Measurements from ENCODE around the gene EEF2K. TPM values are rescaled to one million over a fixed set of nuclear protein-coding genes. Genes with fewer than 3 reads are reported as not detected.

Gene EEF2K
- polyA plus RNA-seq, 1 donor from 2014 or later = 2.2 TPM

- peaks cover 0 to 4% (median 4%) of the 10 kb centered on the region in 3 donors for H3K4me1 Mint-ChIP-seq
- no peaks in the 10 kb centered on the region for H3K27me3 Mint-ChIP-seq
- peaks cover 5% of the 10 kb centered on the region for H3K36me3 Mint-ChIP-seq
- H3K4me3 Mint-ChIP-seq = no peak overlapping the region
- H3K9me3 Mint-ChIP-seq = no peaks in the 10 kb centered on the region
- no peak overlapping the region for H3K27ac Mint-ChIP-seq
Observed at GRCh38 chr16:22324787-22325597, 118.9 kb downstream of the EEF2K start.

- H3K27ac Mint-ChIP-seq = no peak overlapping the region
- peaks cover 5% of the 10 kb centered on the region for H3K36me3 Mint-ChIP-seq
- no peaks in the 10 kb centered on the region for H3K9me3 Mint-ChIP-seq
- peaks cover 0 to 7% (median 2%) of the 10 kb centered on the region in 3 donors for H3K4me1 Mint-ChIP-seq
- no peaks in the 10 kb centered on the region for H3K27me3 Mint-ChIP-seq
- no peak overlapping the region for H3K4me3 Mint-ChIP-seq
Observed at GRCh38 chr16:22325598-22326368, 119.7 kb downstream of the EEF2K start.

GRCh38 chr16:22326369-22326652 is 120.2 kb downstream of the EEF2K start:
- Mint-ChIP-seq H3K27ac (no peak overlapping the region), H3K9me3 (no peaks in the 10 kb centered on the region), H3K4me3 (no peak overlapping the region), H3K4me1 (peaks cover 0 to 4% (median under 1%) of the 10 kb centered on the region in 3 donors), H3K27me3 (no peaks in the 10 kb centered on the region), H3K36me3 (peaks cover 4% of the 10 kb centered on the region)

GRCh38 chr16:22326771-22327445 is 120.8 kb downstream of the EEF2K start:
- peaks cover 0 to 3% (median 0%) of the 10 kb centered on the region in 3 donors for H3K4me1 Mint-ChIP-seq
- no peak overlapping the region for H3K4me3 Mint-ChIP-seq
- H3K9me3 Mint-ChIP-seq = no peaks in the 10 kb centered on the region
- no peak overlapping the region for H3K27ac Mint-ChIP-seq
- no peaks in the 10 kb centered on the region for H3K27me3 Mint-ChIP-seq
- peaks cover 7% of the 10 kb centered on the region for H3K36me3 Mint-ChIP-seq

GRCh38 chr16:22327446-22327775 is 121.3 kb downstream of the EEF2K start:
- Mint-ChIP-seq H3K4me1 (peaks cover 0 to 3% (median 0%) of the 10 kb centered on the region in 3 donors), H3K27ac (no peak overlapping the region), H3K9me3 (no peaks in the 10 kb centered on the region), H3K36me3 (peaks cover 12% of the 10 kb centered on the region), H3K27me3 (no peaks in the 10 kb centered on the region), H3K4me3 (no peak overlapping the region)

- Mint-ChIP-seq H3K27me3 (no peaks in the 10 kb centered on the region), H3K4me3 (no peak overlapping the region), H3K36me3 (peaks cover 15% of the 10 kb centered on the region), H3K9me3 (no peaks in the 10 kb centered on the region), H3K4me1 (peaks cover 0 to 3% (median 0%) of the 10 kb centered on the region in 3 donors), H3K27ac (no peak overlapping the region)
Observed at GRCh38 chr16:22328081-22328725, 122.1 kb downstream of the EEF2K start.

- H3K4me1 Mint-ChIP-seq = peaks cover 0 to 3% (median 0%) of the 10 kb centered on the region in 3 donors
- H3K27me3 Mint-ChIP-seq = no peaks in the 10 kb centered on the region
- H3K4me3 Mint-ChIP-seq = no peak overlapping the region
- peak overlapping the region in 1 of 3 donors; percentile 4 for H3K27ac Mint-ChIP-seq
- no peaks in the 10 kb centered on the region for H3K9me3 Mint-ChIP-seq
- H3K36me3 Mint-ChIP-seq = peaks cover 23% of the 10 kb centered on the region
Observed at GRCh38 chr16:22329199-22329695, 123.2 kb downstream of the EEF2K start.

GRCh38 chr16:22330326-22330725 is 124.2 kb downstream of the EEF2K start:
- Mint-ChIP-seq H3K36me3 (peaks cover 30% of the 10 kb centered on the region), H3K9me3 (peaks cover 0 to 10% (median 0%) of the 10 kb centered on the region in 3 donors), H3K4me1 (peaks cover 0 to 3% (median 0%) of the 10 kb centered on the region in 3 donors), H3K4me3 (no peak overlapping the region), H3K27me3 (no peaks in the 10 kb centered on the region), H3K27ac (peak overlapping the region in 1 of 3 donors; percentile 21)

- peak overlapping the region in 1 of 4 donors; percentile 6 for H3K4me3 Mint-ChIP-seq
- H3K27me3 Mint-ChIP-seq = no peaks in the 10 kb centered on the region
- H3K27ac Mint-ChIP-seq = no peak overlapping the region
- H3K36me3 Mint-ChIP-seq = peaks cover 36% of the 10 kb centered on the region
- H3K4me1 Mint-ChIP-seq = peaks cover 0 to 3% (median 0%) of the 10 kb centered on the region in 3 donors
- H3K9me3 Mint-ChIP-seq = peaks cover 6 to 30% (median 12%) of the 10 kb centered on the region in 3 donors
Observed at GRCh38 chr16:22333457-22333994, 127.4 kb downstream of the EEF2K start.

- peaks cover 6 to 35% (median 24%) of the 10 kb centered on the region in 3 donors for H3K9me3 Mint-ChIP-seq
- H3K27ac Mint-ChIP-seq = no peak overlapping the region
- peaks cover 42% of the 10 kb centered on the region for H3K36me3 Mint-ChIP-seq
- H3K4me3 Mint-ChIP-seq = no peak overlapping the region
- H3K27me3 Mint-ChIP-seq = no peaks in the 10 kb centered on the region
- peaks cover 0 to 2% (median 0%) of the 10 kb centered on the region in 3 donors for H3K4me1 Mint-ChIP-seq
Observed at GRCh38 chr16:22335668-22336246, 129.7 kb downstream of the EEF2K start.

- Mint-ChIP-seq H3K36me3 (peaks cover 40% of the 10 kb centered on the region), H3K9me3 (peaks cover 6 to 35% (median 24%) of the 10 kb centered on the region in 3 donors), H3K27ac (no peak overlapping the region), H3K27me3 (no peaks in the 10 kb centered on the region), H3K4me3 (no peak overlapping the region), H3K4me1 (peaks cover 0 to 3% (median under 1%) of the 10 kb centered on the region in 3 donors)
Observed at GRCh38 chr16:22336581-22336980, 130.5 kb downstream of the EEF2K start.

- Mint-ChIP-seq H3K9me3 (peaks cover 6 to 35% (median 24%) of the 10 kb centered on the region in 3 donors), H3K4me1 (peaks cover 0 to 4% (median 3%) of the 10 kb centered on the region in 3 donors), H3K27me3 (no peaks in the 10 kb centered on the region), H3K4me3 (no peak overlapping the region), H3K27ac (no peak overlapping the region), H3K36me3 (peaks cover 37% of the 10 kb centered on the region)
Observed at GRCh38 chr16:22337045-22337444, 131.0 kb downstream of the EEF2K start.

- no peak overlapping the region for H3K27ac Mint-ChIP-seq
- no peak overlapping the region for H3K4me3 Mint-ChIP-seq
- peaks cover 0 to 4% (median 4%) of the 10 kb centered on the region in 3 donors for H3K4me1 Mint-ChIP-seq
- H3K9me3 Mint-ChIP-seq = peaks cover 6 to 35% (median 24%) of the 10 kb centered on the region in 3 donors
- H3K27me3 Mint-ChIP-seq = no peaks in the 10 kb centered on the region
- H3K36me3 Mint-ChIP-seq = peaks cover 30% of the 10 kb centered on the region
Observed at GRCh38 chr16:22337849-22338635, 132.0 kb downstream of the EEF2K start.

Data from IgD-negative memory B cell (primary cell).